GM12878 (cell line): Measurements from ENCODE around the gene MYL12A. TPM values are rescaled to one million over a fixed set of nuclear protein-coding genes. Genes with fewer than 3 reads are reported as not detected.
A peak's percentile ranks its signal among the peaks of the same experiment; 100 is the strongest.

Experiments used
- BHLHE40 ChIP-seq, 2 experiments: fragments of 450-650 bp in 1 of 2; IDR thresholded peaks; 2 replicates each; pipeline ENCODE4 v1.6.1; 2011 to 2017; ENCODE audit warnings: low read depth in 2 of 2, borderline replicate concordance in 1 of 2, improper control_type of control experiment in 1 of 2, low read length in 1 of 2, mild to moderate bottlenecking in 1 of 2
- HDAC6 ChIP-seq: fragments of 200-600 bp; sonication (generic); IDR thresholded peaks from one replicate; pipeline ENCODE4 v1.8.0; 2017; ENCODE audit warnings: antibody characterized with exemption; ENCODE audit not compliant: unreplicated experiment
- MTA2 ChIP-seq: fragments of 450-650 bp; IDR thresholded peaks from 2 replicates; pipeline ENCODE4 v1.6.1; 2016; ENCODE audit warnings: low read depth, mild to moderate bottlenecking, moderate library complexity
- PAX5 ChIP-seq: IDR thresholded peaks from 2 replicates; pipeline ENCODE4 v1.6.1; 2011; ENCODE audit warnings: low read depth, low read length, borderline replicate concordance
- REST ChIP-seq: IDR thresholded peaks from 2 replicates; pipeline ENCODE4 v1.6.1; 2012; ENCODE audit warnings: mild to moderate bottlenecking, low read depth, low read length
- RUNX3 ChIP-seq: IDR thresholded peaks from 2 replicates; pipeline ENCODE4 v1.6.1; 2012; ENCODE audit warnings: low read length, inconsistent platforms
- STAT1 ChIP-seq: fragments of 450-650 bp; conservative IDR thresholded peaks from 2 replicates; pipeline ENCODE4 v1.6.1; 2014; ENCODE audit warnings: antibody characterized with exemption, mild to moderate bottlenecking
- SUZ12 ChIP-seq: fragments of 200-600 bp; sonication (generic); IDR thresholded peaks from one replicate; pipeline ENCODE4 v1.6.1; 2018; ENCODE audit warnings: antibody characterized with exemption, mild to moderate bottlenecking; ENCODE audit not compliant: unreplicated experiment
- ZBTB40 ChIP-seq: fragments of 450-650 bp; IDR thresholded peaks from 2 replicates; pipeline ENCODE4 v1.6.1; 2016; ENCODE audit warnings: mild to moderate bottlenecking, moderate library complexity, borderline replicate concordance
- polyA plus RNA-seq, 11 experiments: library from polyadenylated mRNA; depleted of rRNA in 4 of 11; unstranded in 6 of 11; stranded (reverse) in 5 of 11; fragments of >200 nt; fragmentation: Nextera tagmentation in 4 of 11; fragmentation: Illumina TruSeq in 1 of 11; extraction: Ambion mirVana in 4 of 11; extraction: Trizol in 1 of 11; gene quantifications; 1 replicate in 1 of 11; 2 replicates in 10 of 11; pipeline versions ENCODE4 v1.2.1 to v1.2.3, GENCODE V29; 2011 to 2016; ENCODE audit warnings: inconsistent platforms in 2 of 11, missing spikeins in 2 of 11, low read depth in 1 of 11
- total RNA-seq, 4 experiments: library from RNA; depleted of rRNA in 3 of 4; stranded (reverse); fragments of >200 nt in 3 of 4; fragmentation: Illumina TruSeq in 1 of 4; extraction: Trizol in 1 of 4; gene quantifications; 2 replicates each; pipeline versions ENCODE4 v1.2.1 to v1.2.3, GENCODE V29; 2013 to 2021

Gene MYL12A
- total and polyA plus RNA-seq, 10 of the 15 experiments (the other 5 are each of a cell fraction or from before 2014, with no cell fraction given) = 488 to 1,663 (median 924) TPM

- no peak for TF ChIP-seq STAT1
- peak; percentile 31; the same call in 1 of the 2 replicates for TF ChIP-seq MTA2
- no peak for TF ChIP-seq REST
- TF ChIP-seq RUNX3 = peak; percentile 57
- TF ChIP-seq SUZ12 = no peak
- no peak for TF ChIP-seq HDAC6
- peak in 1 of 2 experiments; percentile 17; a peak in 1 of 4 replicates for TF ChIP-seq BHLHE40 (IDR thresholded peaks at IDR 0.05; ENCODE audit: borderline replicate concordance in 1 of 2, low read depth in 2 of 2, low read length in 1 of 2)
- TF ChIP-seq ZBTB40 = no peak
- TF ChIP-seq PAX5 = no peak
- TF ChIP-seq, all 136 proteins: peak for 7
Measured at GRCh38 chr18:3305354-3305762, 57.8 kb downstream of the MYL12A start (continued).

Other genes with a start within 250 kb of the MYL12A start
- gene LPIN2, start 234.7 kb upstream of the MYL12A start, total RNA-seq (2014; rRNA removed) = 18.3 and 19.5 TPM in 2 replicates
- gene LPIN2, start 234.7 kb upstream of the MYL12A start, total RNA-seq (2014; rRNA removed; fragmentation: Illumina TruSeq; extraction: Trizol) = 14.8 and 17.2 TPM in 2 replicates
- 19.6 and 23.5 TPM in 2 replicates for gene LPIN2, start 234.7 kb upstream of the MYL12A start, total RNA-seq (2021)
- 28.0 and 32.0 TPM in 2 replicates for gene LPIN2, start 234.7 kb upstream of the MYL12A start, polyA plus RNA-seq (2011; rRNA removed)
- 19.1 and 24.1 TPM in 2 replicates for gene LPIN2, start 234.7 kb upstream of the MYL12A start, polyA plus RNA-seq (2014; fragmentation: Illumina TruSeq; extraction: Trizol)
- gene LPIN2, start 234.7 kb upstream of the MYL12A start, polyA plus RNA-seq (2014; fragmentation: Nextera tagmentation; extraction: Ambion mirVana) = 1 to 10 TPM; 4.1 to 4.5 TPM
- gene LPIN2, start 234.7 kb upstream of the MYL12A start, polyA plus RNA-seq (2014; rRNA removed) = 13.7 and 17.1 TPM in 2 replicates
- gene LPIN2, start 234.7 kb upstream of the MYL12A start, polyA plus RNA-seq (2016; fragmentation: Nextera tagmentation; extraction: Ambion mirVana) = 10 to 100 TPM; 12.0 to 14.2 TPM
- 0.49 and 0.62 TPM in 2 replicates for gene MYOM1, start 27.8 kb upstream of the MYL12A start, total RNA-seq (2014; rRNA removed)
- 0.55 and 0.76 TPM in 2 replicates for gene MYOM1, start 27.8 kb upstream of the MYL12A start, total RNA-seq (2014; rRNA removed; fragmentation: Illumina TruSeq; extraction: Trizol)
- gene MYOM1, start 27.8 kb upstream of the MYL12A start, total RNA-seq (2021) = 1.0 and 1.1 TPM in 2 replicates
- 0.27 and 0.53 TPM in 2 replicates for gene MYOM1, start 27.8 kb upstream of the MYL12A start, polyA plus RNA-seq (2011; rRNA removed)
- 0.43 and 0.54 TPM in 2 replicates for gene MYOM1, start 27.8 kb upstream of the MYL12A start, polyA plus RNA-seq (2014; fragmentation: Illumina TruSeq; extraction: Trizol)
- under 1 TPM; 0.06 to 0.11 TPM for gene MYOM1, start 27.8 kb upstream of the MYL12A start, polyA plus RNA-seq (2014; fragmentation: Nextera tagmentation; extraction: Ambion mirVana)
- gene MYOM1, start 27.8 kb upstream of the MYL12A start, polyA plus RNA-seq (2014; rRNA removed) = 0.60 and 1.4 TPM in 2 replicates
- under 1 TPM; 0.51 to 0.62 TPM for gene MYOM1, start 27.8 kb upstream of the MYL12A start, polyA plus RNA-seq (2016; fragmentation: Nextera tagmentation; extraction: Ambion mirVana)
- 235 and 266 TPM in 2 replicates for gene MYL12B, start 14.3 kb downstream of the MYL12A start, total RNA-seq (2014; rRNA removed)
- 313 and 316 TPM in 2 replicates for gene MYL12B, start 14.3 kb downstream of the MYL12A start, total RNA-seq (2014; rRNA removed; fragmentation: Illumina TruSeq; extraction: Trizol)
- gene MYL12B, start 14.3 kb downstream of the MYL12A start, total RNA-seq (2021) = 179 and 195 TPM in 2 replicates
- 427 and 538 TPM in 2 replicates for gene MYL12B, start 14.3 kb downstream of the MYL12A start, polyA plus RNA-seq (2011; rRNA removed)
- gene MYL12B, start 14.3 kb downstream of the MYL12A start, polyA plus RNA-seq (2014; fragmentation: Illumina TruSeq; extraction: Trizol) = 373 and 412 TPM in 2 replicates
- gene MYL12B, start 14.3 kb downstream of the MYL12A start, polyA plus RNA-seq (2014; fragmentation: Nextera tagmentation; extraction: Ambion mirVana) = 100 to 1,000 TPM; 662 to 739 TPM
- gene MYL12B, start 14.3 kb downstream of the MYL12A start, polyA plus RNA-seq (2014; rRNA removed) = 210 and 222 TPM in 2 replicates
- gene MYL12B, start 14.3 kb downstream of the MYL12A start, polyA plus RNA-seq (2016; fragmentation: Nextera tagmentation; extraction: Ambion mirVana) = 100 to 1,000 TPM; 466 to 475 TPM
- gene TGIF1, start 202.4 kb downstream of the MYL12A start, total RNA-seq (2014; rRNA removed) = 8.3 and 9.0 TPM in 2 replicates
- gene TGIF1, start 202.4 kb downstream of the MYL12A start, total RNA-seq (2014; rRNA removed; fragmentation: Illumina TruSeq; extraction: Trizol) = 5.3 and 6.7 TPM in 2 replicates
- gene TGIF1, start 202.4 kb downstream of the MYL12A start, total RNA-seq (2021) = 6.2 and 6.4 TPM in 2 replicates
- 1.5 and 1.8 TPM in 2 replicates for gene TGIF1, start 202.4 kb downstream of the MYL12A start, polyA plus RNA-seq (2011; rRNA removed)
- 8.5 and 9.3 TPM in 2 replicates for gene TGIF1, start 202.4 kb downstream of the MYL12A start, polyA plus RNA-seq (2014; fragmentation: Illumina TruSeq; extraction: Trizol)
- 1 to 10 TPM; 2.1 TPM for gene TGIF1, start 202.4 kb downstream of the MYL12A start, polyA plus RNA-seq (2014; fragmentation: Nextera tagmentation; extraction: Ambion mirVana)
- 6.6 and 7.8 TPM in 2 replicates for gene TGIF1, start 202.4 kb downstream of the MYL12A start, polyA plus RNA-seq (2014; rRNA removed)
- gene TGIF1, start 202.4 kb downstream of the MYL12A start, polyA plus RNA-seq (2016; fragmentation: Nextera tagmentation; extraction: Ambion mirVana) = 1 to 10 TPM; 6.2 to 7.2 TPM